Panc1 (cell line): ENCODE results near the gene DAPK1. TPM values are rescaled to one million over a fixed set of nuclear protein-coding genes. Genes with fewer than 3 reads are reported as not detected.

Source experiments
- ATAC-seq: fragments of 200-7000 bp; cut with Tn5 transposase; 2 replicates; pipeline ENCODE4 v1.9.1; 2020; ENCODE audit warnings: mild to moderate bottlenecking, moderate library complexity
- BruUV-seq: library from RNA; stranded (reverse); fragments of 400-500 nt; replicated peaks from 2 replicates; lab custom pipeline; 2021; lab: Mats Ljungman, UMichigan
- CTCF ChIA-PET: fragments of 300-600 bp; sonication (Branson Sonifier 250); formaldehyde crosslinking; loops from one replicate; lab custom pipeline; 2022; ENCODE audit warnings: antibody characterized with exemption; lab: Charles Lee
- POLR2A ChIA-PET: fragments of 300-600 bp; sonication (Branson Sonifier 250); formaldehyde crosslinking; loops from one replicate; lab custom pipeline; 2022; ENCODE audit warnings: antibody characterized with exemption; lab: Charles Lee
- DNase-seq: peaks from one replicate; pipeline ENCODE4 v3.0.0-alpha.2; 2010; ENCODE audit warnings: low read depth, low spot score
- H3K27ac ChIP-seq: 2 replicates; pipeline ENCODE4 v1.5.1; 2011; ENCODE audit warnings: mild to moderate bottlenecking, low read length, inconsistent platforms
- H3K27me3 ChIP-seq: fragments of 200-500 bp; sonication (Bioruptor generic); 2 replicates; pipeline ENCODE4 v1.6.0; 2014; ENCODE audit warnings: low read length, inconsistent platforms; ENCODE audit not compliant: control insufficient read depth, insufficient read depth
- H3K36me3 ChIP-seq: fragments of 200-500 bp; sonication (Bioruptor generic); 2 replicates; pipeline ENCODE4 v1.5.1; 2014; ENCODE audit warnings: inconsistent platforms, mild to moderate bottlenecking, low read length, moderate library complexity; ENCODE audit not compliant: control insufficient read depth, insufficient read depth
- H3K4me1 ChIP-seq: 2 replicates; pipeline ENCODE4 v1.5.1; 2011; ENCODE audit warnings: inconsistent platforms, mild to moderate bottlenecking, low read length, moderate library complexity; ENCODE audit not compliant: control insufficient read depth, insufficient read depth
- H3K4me3 ChIP-seq, 2 experiments: 2 replicates each; pipeline ENCODE4 v1.5.1; 2011 to 2012; ENCODE audit warnings: low read depth in 2 of 2, low read length in 2 of 2, mild to moderate bottlenecking in 2 of 2, inconsistent platforms in 1 of 2, moderate library complexity in 1 of 2
- H3K9me3 ChIP-seq: fragments of 200-500 bp; sonication (Bioruptor generic); 2 replicates; pipeline ENCODE4 v1.5.1; 2014; ENCODE audit warnings: low read depth, mild to moderate bottlenecking, inconsistent platforms, low read length, moderate library complexity; ENCODE audit not compliant: control insufficient read depth, insufficient read depth
- POLR2AphosphoS5 ChIP-seq: IDR thresholded peaks from 2 replicates; pipeline ENCODE4 v1.6.1; 2012; ENCODE audit warnings: mild to moderate bottlenecking, low read depth, low read length, moderate library complexity
- SIN3A ChIP-seq: IDR thresholded peaks from 2 replicates; pipeline ENCODE4 v1.6.1; 2012; ENCODE audit warnings: low read depth, mild to moderate bottlenecking, low read length, moderate library complexity, borderline replicate concordance; ENCODE audit not compliant: insufficient read depth
- TCF7L2 ChIP-seq: IDR thresholded peaks from 2 replicates; pipeline ENCODE4 v1.6.1; 2011; ENCODE audit warnings: mild to moderate bottlenecking, low read depth, low read length, inconsistent platforms
- in situ Hi-C: cut with HindIII; loops from 2 replicates; pipeline ENCODE4 v1.10.0; 2016; ENCODE audit warnings: low sequenced_read_pairs, low pct_unique_long_range_greater_than_20kb
- intact Hi-C: fragments of 100-400 bp; cut with micrococcal nuclease; formaldehyde crosslinking; loops from one replicate; pipeline ENCODE4 v1.10.0; 2022; ENCODE audit not compliant: unreplicated experiment
- total RNA-seq: library from RNA; stranded (reverse); gene quantifications from one replicate; pipeline ENCODE4 v1.2.1, GENCODE V29; 2021; ENCODE audit not compliant: unreplicated experiment
- TF ChIP-seq, protein P1 (sequence below): fragments of 450-650 bp; IDR thresholded peaks from 2 replicates; pipeline ENCODE4 v1.5.1; 2017; ENCODE audit warnings: mild to moderate bottlenecking
- TF ChIP-seq, protein P2 (sequence below), 2 experiments: IDR thresholded peaks; 2 replicates each; pipeline ENCODE4 v1.6.1; 2011 to 2012; ENCODE audit warnings: low read depth in 2 of 2, control low read depth in 1 of 2, low read length in 1 of 2, mild to moderate bottlenecking in 1 of 2, moderate library complexity in 1 of 2; ENCODE audit not compliant: insufficient read depth in 1 of 2

Gene DAPK1
- total RNA-seq, 1 experiment from 2014 or later, result 0.87 TPM

DNA sequence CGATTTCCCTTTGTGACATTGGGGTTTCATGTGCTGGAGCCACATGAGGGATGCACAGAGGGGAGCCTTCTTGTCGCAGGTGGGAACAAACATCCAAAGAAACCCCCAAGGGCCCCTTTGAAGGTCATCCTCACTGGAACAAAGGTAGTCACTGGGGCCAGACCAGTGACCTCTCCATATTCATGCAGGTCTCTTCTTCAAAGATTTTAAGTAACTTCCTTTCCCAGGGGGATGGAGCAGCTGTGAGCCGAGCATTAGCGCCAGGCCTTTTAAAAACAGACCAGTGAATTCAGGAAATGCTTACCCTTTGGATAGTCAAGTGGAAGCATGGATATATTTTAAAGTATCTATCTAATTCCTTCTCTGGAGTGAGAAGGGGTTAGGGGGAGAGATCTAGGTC lies 33.0 kb downstream of the DAPK1 start:
- no peak overlapping the region for H3K4me3 ChIP-seq
- ChIA-PET POLR2A (no interaction called here), CTCF (no interaction called here)
- BruUV-seq, result no TSS peak
- ATAC-seq (no peak), DNase-seq (no peak)
- no peaks in the 10 kb centered on the region for H3K9me3 ChIP-seq
- in situ Hi-C loops (no loop called here), intact Hi-C loops (no loop called here)
- H3K36me3 ChIP-seq, result no peaks in the 10 kb centered on the region
- no peaks in the 10 kb centered on the region for H3K4me1 ChIP-seq
- no peaks in the 10 kb centered on the region for H3K27me3 ChIP-seq
- TF ChIP-seq POLR2AphosphoS5 (no peak), SIN3A (no peak), TCF7L2 (no peak)
- TF ChIP-seq, protein P1, sequence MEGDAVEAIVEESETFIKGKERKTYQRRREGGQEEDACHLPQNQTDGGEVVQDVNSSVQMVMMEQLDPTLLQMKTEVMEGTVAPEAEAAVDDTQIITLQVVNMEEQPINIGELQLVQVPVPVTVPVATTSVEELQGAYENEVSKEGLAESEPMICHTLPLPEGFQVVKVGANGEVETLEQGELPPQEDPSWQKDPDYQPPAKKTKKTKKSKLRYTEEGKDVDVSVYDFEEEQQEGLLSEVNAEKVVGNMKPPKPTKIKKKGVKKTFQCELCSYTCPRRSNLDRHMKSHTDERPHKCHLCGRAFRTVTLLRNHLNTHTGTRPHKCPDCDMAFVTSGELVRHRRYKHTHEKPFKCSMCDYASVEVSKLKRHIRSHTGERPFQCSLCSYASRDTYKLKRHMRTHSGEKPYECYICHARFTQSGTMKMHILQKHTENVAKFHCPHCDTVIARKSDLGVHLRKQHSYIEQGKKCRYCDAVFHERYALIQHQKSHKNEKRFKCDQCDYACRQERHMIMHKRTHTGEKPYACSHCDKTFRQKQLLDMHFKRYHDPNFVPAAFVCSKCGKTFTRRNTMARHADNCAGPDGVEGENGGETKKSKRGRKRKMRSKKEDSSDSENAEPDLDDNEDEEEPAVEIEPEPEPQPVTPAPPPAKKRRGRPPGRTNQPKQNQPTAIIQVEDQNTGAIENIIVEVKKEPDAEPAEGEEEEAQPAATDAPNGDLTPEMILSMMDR, result no peak
- TF ChIP-seq, protein P2, sequence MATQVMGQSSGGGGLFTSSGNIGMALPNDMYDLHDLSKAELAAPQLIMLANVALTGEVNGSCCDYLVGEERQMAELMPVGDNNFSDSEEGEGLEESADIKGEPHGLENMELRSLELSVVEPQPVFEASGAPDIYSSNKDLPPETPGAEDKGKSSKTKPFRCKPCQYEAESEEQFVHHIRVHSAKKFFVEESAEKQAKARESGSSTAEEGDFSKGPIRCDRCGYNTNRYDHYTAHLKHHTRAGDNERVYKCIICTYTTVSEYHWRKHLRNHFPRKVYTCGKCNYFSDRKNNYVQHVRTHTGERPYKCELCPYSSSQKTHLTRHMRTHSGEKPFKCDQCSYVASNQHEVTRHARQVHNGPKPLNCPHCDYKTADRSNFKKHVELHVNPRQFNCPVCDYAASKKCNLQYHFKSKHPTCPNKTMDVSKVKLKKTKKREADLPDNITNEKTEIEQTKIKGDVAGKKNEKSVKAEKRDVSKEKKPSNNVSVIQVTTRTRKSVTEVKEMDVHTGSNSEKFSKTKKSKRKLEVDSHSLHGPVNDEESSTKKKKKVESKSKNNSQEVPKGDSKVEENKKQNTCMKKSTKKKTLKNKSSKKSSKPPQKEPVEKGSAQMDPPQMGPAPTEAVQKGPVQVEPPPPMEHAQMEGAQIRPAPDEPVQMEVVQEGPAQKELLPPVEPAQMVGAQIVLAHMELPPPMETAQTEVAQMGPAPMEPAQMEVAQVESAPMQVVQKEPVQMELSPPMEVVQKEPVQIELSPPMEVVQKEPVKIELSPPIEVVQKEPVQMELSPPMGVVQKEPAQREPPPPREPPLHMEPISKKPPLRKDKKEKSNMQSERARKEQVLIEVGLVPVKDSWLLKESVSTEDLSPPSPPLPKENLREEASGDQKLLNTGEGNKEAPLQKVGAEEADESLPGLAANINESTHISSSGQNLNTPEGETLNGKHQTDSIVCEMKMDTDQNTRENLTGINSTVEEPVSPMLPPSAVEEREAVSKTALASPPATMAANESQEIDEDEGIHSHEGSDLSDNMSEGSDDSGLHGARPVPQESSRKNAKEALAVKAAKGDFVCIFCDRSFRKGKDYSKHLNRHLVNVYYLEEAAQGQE (IDR thresholded peaks at IDR 0.05; ENCODE audit: insufficient read depth in 1 of 2, low read depth in 2 of 2, low read length in 1 of 2), result no peak
- no peak overlapping the region for H3K27ac ChIP-seq

DNA sequence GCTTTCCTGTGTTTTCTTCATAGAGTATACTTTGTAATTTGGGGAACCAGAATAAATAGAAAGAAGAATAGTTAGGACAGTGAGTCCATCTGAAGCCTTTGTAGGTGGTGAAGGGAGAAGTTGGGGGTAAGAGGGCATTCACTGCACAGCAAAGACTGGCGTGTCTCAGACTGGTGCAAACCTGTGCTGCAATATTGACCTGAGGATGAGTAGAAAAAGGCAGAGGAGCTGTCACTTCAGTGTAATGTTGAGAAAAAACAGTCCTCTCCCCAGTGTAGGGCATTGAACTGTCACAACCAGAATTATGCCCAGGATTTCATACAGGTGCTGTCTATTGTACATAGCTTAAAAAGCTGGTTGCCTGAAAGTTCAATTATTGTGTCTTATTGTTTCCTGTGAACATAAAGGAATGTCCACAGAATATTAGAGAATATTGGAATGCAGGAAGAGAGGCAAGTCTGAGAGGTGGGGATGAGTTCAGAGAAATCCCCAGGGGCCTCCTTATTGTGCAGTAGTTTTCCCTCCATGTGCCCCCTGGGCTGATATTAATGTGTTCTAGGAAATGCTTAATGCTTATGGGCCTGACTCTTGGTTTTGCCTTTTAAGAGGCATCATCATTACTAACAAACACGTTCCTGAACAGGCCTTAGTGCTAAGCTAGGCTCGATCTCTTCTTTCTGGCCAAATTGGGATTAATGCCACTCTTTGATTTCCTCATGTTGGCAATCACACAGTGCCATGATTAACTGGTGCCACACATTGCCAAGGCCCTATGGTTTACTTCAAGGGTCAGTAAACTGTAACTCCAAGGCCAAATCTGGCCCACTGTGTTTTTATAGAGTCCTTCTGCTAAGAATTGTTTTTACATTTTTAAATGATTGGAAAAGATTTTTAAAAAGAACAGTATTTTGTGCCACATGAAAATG lies 34.0 kb downstream of the DAPK1 start:
- in situ Hi-C loops (no loop called here), intact Hi-C loops (no loop called here)
- ATAC-seq (no peak), DNase-seq (no peak)
- Histone ChIP-seq H3K27me3 (no peaks in the 10 kb centered on the region), H3K9me3 (no peaks in the 10 kb centered on the region), H3K4me1 (no peaks in the 10 kb centered on the region), H3K36me3 (no peaks in the 10 kb centered on the region), H3K4me3 (no peak overlapping the region), H3K27ac (no peak overlapping the region)
- ChIA-PET POLR2A (no interaction called here), CTCF (no interaction called here)
- BruUV-seq, result no TSS peak
- TF ChIP-seq POLR2AphosphoS5 (no peak), SIN3A (no peak), TCF7L2 (no peak)
- TF ChIP-seq, protein P1, result no peak
- TF ChIP-seq, protein P2 (IDR thresholded peaks at IDR 0.05; ENCODE audit: insufficient read depth in 1 of 2, low read depth in 2 of 2, low read length in 1 of 2), result no peak
